ENCODE data around the gene ANKMY1.

The ANKMY1 gene

DNA sequence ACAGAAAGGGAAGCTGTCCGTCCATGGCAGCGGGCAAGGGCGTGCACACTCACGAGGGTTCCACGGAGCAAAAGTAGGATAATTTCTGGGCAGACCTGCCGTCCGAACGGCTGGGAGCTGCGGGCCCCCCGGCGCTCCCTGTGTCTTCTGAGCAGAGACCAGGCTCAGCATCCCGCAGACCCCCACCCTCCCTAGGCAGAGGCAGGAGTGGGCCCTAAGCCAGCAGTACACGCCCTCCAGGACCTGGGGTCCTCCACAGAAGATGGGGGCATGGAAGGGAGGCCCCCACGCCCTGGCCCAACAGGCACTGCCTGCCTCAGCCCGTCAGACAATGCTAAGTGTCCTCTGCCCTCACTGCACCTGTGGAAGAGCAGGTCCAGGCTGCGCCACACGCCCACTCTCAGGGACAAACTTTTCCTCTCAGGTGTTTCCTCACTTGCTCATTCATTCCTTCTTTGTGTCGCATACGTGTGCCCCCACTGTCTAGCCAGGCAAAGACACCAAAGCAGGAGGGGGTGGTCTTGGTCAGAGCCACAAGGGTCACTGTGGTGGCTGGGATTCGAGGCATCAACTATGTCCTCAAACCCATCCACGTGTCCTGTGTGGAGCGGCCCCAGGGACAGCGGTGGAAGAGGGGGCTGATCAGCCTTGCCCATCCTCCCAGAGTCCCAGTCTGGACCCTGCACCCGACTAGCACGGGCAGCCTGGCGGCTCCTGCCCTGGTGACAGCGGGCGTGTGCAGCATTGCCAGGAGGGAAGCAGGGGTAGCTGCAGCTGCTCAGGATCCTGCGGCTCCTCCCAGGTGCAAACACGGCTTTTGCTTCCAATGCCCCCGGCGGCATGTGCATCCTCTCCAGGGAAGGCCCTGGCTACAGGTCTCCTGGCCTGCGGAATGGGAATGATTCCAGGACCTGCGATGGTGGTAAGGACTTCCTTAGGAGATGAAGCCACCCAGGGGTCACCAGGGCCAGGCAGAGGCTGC lies 124.7 kb downstream of the ANKMY1 start:
- H3K27me3 Mint-ChIP-seq: peaks cover 52% of the 10 kb centered on the region
- no peak overlapping the region for H3K4me3 Mint-ChIP-seq

GRCh38 chr2:240432430-240432819 lies 125.4 kb downstream of the ANKMY1 start:
- Mint-ChIP-seq H3K4me3 (no peak overlapping the region), H3K27ac (no peak overlapping the region), H3K36me3 (ENCODE audit: low read depth) (no peaks in the 10 kb centered on the region), H3K9me3 (no peaks in the 10 kb centered on the region), H3K4me1 (ENCODE audit: low read depth) (peaks cover 6% of the 10 kb centered on the region), H3K27me3 (peaks cover 46% of the 10 kb centered on the region)
- intact Hi-C loops (cut with micrococcal nuclease): no loop called here

More for the DNA sequence above, 124.7 kb downstream of the ANKMY1 start:
- intact Hi-C loops (cut with micrococcal nuclease): no loop called here
- H3K4me1 Mint-ChIP-seq (ENCODE audit: low read depth): peaks cover 6% of the 10 kb centered on the region
- H3K27ac Mint-ChIP-seq: no peak overlapping the region
- no peaks in the 10 kb centered on the region for H3K36me3 Mint-ChIP-seq (ENCODE audit: low read depth)
- H3K9me3 Mint-ChIP-seq: no peaks in the 10 kb centered on the region

GRCh38 chr2:240431661-240432424 lies 125.9 kb downstream of the ANKMY1 start:
- Mint-ChIP-seq H3K4me1 (ENCODE audit: low read depth) (peaks cover 6% of the 10 kb centered on the region), H3K27me3 (peaks cover 41% of the 10 kb centered on the region)
- intact Hi-C loops (cut with micrococcal nuclease): no loop called here

DNA sequence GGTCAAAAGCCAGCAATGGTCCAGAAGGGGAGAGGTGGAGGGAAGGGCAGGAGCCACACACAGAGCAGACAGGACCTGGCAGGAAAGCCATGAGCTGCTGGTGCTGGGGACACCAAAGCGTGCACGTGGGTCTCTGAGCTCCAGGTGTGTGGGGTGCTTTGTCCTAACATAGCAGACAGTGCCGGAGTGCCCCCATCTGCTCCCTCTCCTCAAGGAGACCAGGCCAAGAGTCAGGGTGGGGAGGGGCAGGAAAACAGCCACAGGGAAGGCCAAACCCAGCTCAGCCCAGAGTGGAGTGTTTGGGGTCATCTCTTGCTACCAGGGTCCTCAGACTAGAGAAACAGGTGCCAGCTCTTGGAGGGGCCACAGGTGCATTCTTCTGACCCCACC lies 126.5 kb downstream of the ANKMY1 start:
- no peak overlapping the region for H3K27ac Mint-ChIP-seq
- peaks cover 36% of the 10 kb centered on the region for H3K27me3 Mint-ChIP-seq
- H3K4me1 Mint-ChIP-seq (ENCODE audit: low read depth): peaks cover 6% of the 10 kb centered on the region
- no peak overlapping the region for H3K4me3 Mint-ChIP-seq
- H3K36me3 Mint-ChIP-seq (ENCODE audit: low read depth): no peaks in the 10 kb centered on the region
- intact Hi-C loops (cut with micrococcal nuclease): no loop called here
- H3K9me3 Mint-ChIP-seq: peaks cover 2% of the 10 kb centered on the region

More at GRCh38 chr2:240431661-240432424, 125.9 kb downstream of the ANKMY1 start:
- Mint-ChIP-seq H3K4me3 (no peak overlapping the region), H3K27ac (no peak overlapping the region), H3K9me3 (no peaks in the 10 kb centered on the region), H3K36me3 (ENCODE audit: low read depth) (no peaks in the 10 kb centered on the region)

DNA sequence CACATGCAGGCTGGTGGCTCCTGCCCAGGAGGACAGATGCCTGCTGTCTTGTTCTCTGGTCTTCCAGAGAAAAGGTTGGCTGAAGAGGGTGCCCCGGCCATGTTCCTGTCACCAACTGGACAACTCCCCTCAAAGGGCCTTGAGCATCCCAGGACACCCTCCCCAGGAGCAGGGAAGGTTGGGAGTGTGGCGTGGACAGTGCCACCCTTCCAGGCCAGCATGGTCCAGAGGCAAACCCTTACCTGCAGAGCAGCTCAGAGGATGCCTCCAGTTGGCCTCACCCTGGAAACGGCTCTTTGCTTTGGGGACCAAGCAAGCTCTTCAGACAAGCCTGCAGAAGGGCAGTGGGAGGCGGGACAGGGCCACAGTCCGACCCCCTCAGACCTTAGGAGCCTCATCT lies 127.2 kb downstream of the ANKMY1 start:
- no peak overlapping the region for H3K27ac Mint-ChIP-seq
- peaks cover 39% of the 10 kb centered on the region for H3K27me3 Mint-ChIP-seq
- intact Hi-C loops (cut with micrococcal nuclease): no loop called here
- H3K36me3 Mint-ChIP-seq (ENCODE audit: low read depth): no peaks in the 10 kb centered on the region
- peaks cover 8% of the 10 kb centered on the region for H3K9me3 Mint-ChIP-seq
- peaks cover 6% of the 10 kb centered on the region for H3K4me1 Mint-ChIP-seq (ENCODE audit: low read depth)
- no peak overlapping the region for H3K4me3 Mint-ChIP-seq

GRCh38 chr2:240429872-240430491 lies 127.8 kb downstream of the ANKMY1 start:
- intact Hi-C loops (cut with micrococcal nuclease): no loop called here
- Mint-ChIP-seq H3K4me3 (no peak overlapping the region), H3K27me3 (peaks cover 39% of the 10 kb centered on the region), H3K4me1 (ENCODE audit: low read depth) (peaks cover 6% of the 10 kb centered on the region), H3K9me3 (peaks cover 12% of the 10 kb centered on the region), H3K27ac (no peak overlapping the region), H3K36me3 (ENCODE audit: low read depth) (no peaks in the 10 kb centered on the region)
